ENCODE data around the gene ANKFN1. TPM values are rescaled to one million over a fixed set of nuclear protein-coding genes. Genes with fewer than 3 reads are reported as not detected.

ANKFN1 gene
- total and polyA plus RNA-seq, 2 donors from 2014 or later: 0.19 TPM; not detected in 1

- Histone ChIP-seq H3K4me1 (ENCODE audit: control insufficient read depth in 2 of 3, insufficient read depth in 2 of 3, low read depth in 1 of 3, low read length in 3 of 3) (no peaks in the 10 kb centered on the region), H3K36me3 (ENCODE audit: control insufficient read depth in 2 of 3, insufficient read depth in 3 of 3, low read length in 3 of 3) (no peaks in the 10 kb centered on the region), H3K4me3 (ENCODE audit: low read length in 3 of 3) (no peak overlapping the region), H3K27me3 (ENCODE audit: control insufficient read depth, insufficient read depth, low read length) (no peaks in the 10 kb centered on the region), H3K9ac (ENCODE audit: low read length in 3 of 3) (no peak overlapping the region), H3K27ac (ENCODE audit: low read depth in 2 of 2, low read length in 2 of 2) (no peak overlapping the region), H3K9me3 (ENCODE audit: control insufficient read depth in 2 of 3, insufficient read depth in 1 of 3, low read length in 3 of 3) (peaks cover 0 to 9% (median 7%) of the 10 kb centered on the region in 3 donors)
- DNase-seq: no peak
- intact Hi-C loops (cut with DNase I): no loop called here
- no peak for FAIRE-seq
- TF ChIP-seq CTCF (IDR thresholded peaks at IDR 0.05; ENCODE audit: borderline replicate concordance, extremely low read depth, insufficient read depth): no peak
Observed at GRCh38 chr17:56389356-56389755, 236.1 kb downstream of the ANKFN1 start.

GRCh38 chr17:56392321-56392720 lies 239.0 kb downstream of the ANKFN1 start:
- FAIRE-seq: no peak
- no peak overlapping the region for H3K4me3 ChIP-seq (ENCODE audit: low read length in 3 of 3)
- no peaks in the 10 kb centered on the region for H3K4me1 ChIP-seq (ENCODE audit: control insufficient read depth in 2 of 3, insufficient read depth in 2 of 3, low read depth in 1 of 3, low read length in 3 of 3)
- H3K9me3 ChIP-seq (ENCODE audit: control insufficient read depth in 2 of 3, insufficient read depth in 1 of 3, low read length in 3 of 3): peaks cover 0 to 9% (median 7%) of the 10 kb centered on the region in 3 donors
- H3K36me3 ChIP-seq (ENCODE audit: control insufficient read depth in 2 of 3, insufficient read depth in 3 of 3, low read length in 3 of 3): no peaks in the 10 kb centered on the region
- no peak overlapping the region for H3K27ac ChIP-seq (ENCODE audit: low read depth in 2 of 2, low read length in 2 of 2)
- intact Hi-C loops (cut with DNase I): no loop called here
- DNase-seq: no peak
- no peak for TF ChIP-seq CTCF (IDR thresholded peaks at IDR 0.05; ENCODE audit: borderline replicate concordance, extremely low read depth, insufficient read depth)
- no peaks in the 10 kb centered on the region for H3K27me3 ChIP-seq (ENCODE audit: control insufficient read depth, insufficient read depth, low read length)
- no peak overlapping the region for H3K9ac ChIP-seq (ENCODE audit: low read length in 3 of 3)

GRCh38 chr17:56393156-56393555 lies 239.9 kb downstream of the ANKFN1 start:
- intact Hi-C loops (cut with DNase I): no loop called here
- Histone ChIP-seq H3K9me3 (ENCODE audit: control insufficient read depth in 2 of 3, insufficient read depth in 1 of 3, low read length in 3 of 3) (peaks cover 0 to 9% (median 7%) of the 10 kb centered on the region in 3 donors), H3K36me3 (ENCODE audit: control insufficient read depth in 2 of 3, insufficient read depth in 3 of 3, low read length in 3 of 3) (no peaks in the 10 kb centered on the region), H3K4me3 (ENCODE audit: low read length in 3 of 3) (no peak overlapping the region), H3K4me1 (ENCODE audit: control insufficient read depth in 2 of 3, insufficient read depth in 2 of 3, low read depth in 1 of 3, low read length in 3 of 3) (no peaks in the 10 kb centered on the region), H3K27me3 (ENCODE audit: control insufficient read depth, insufficient read depth, low read length) (no peaks in the 10 kb centered on the region), H3K9ac (ENCODE audit: low read length in 3 of 3) (no peak overlapping the region), H3K27ac (ENCODE audit: low read depth in 2 of 2, low read length in 2 of 2) (no peak overlapping the region)
- FAIRE-seq (no peak), DNase-seq (peak in 1 of 5 donors; percentile 10)
- TF ChIP-seq CTCF (IDR thresholded peaks at IDR 0.05; ENCODE audit: borderline replicate concordance, extremely low read depth, insufficient read depth): no peak

GRCh38 chr17:56395787-56396186 lies 242.5 kb downstream of the ANKFN1 start:
- H3K4me1 ChIP-seq (ENCODE audit: control insufficient read depth in 2 of 3, insufficient read depth in 2 of 3, low read depth in 1 of 3, low read length in 3 of 3): no peaks in the 10 kb centered on the region
- intact Hi-C loops (cut with DNase I): no loop called here

More at GRCh38 chr17:56395787-56396186, 242.5 kb downstream of the ANKFN1 start:
- H3K27ac ChIP-seq (ENCODE audit: low read depth in 2 of 2, low read length in 2 of 2): no peak overlapping the region
- no peak for TF ChIP-seq CTCF (IDR thresholded peaks at IDR 0.05; ENCODE audit: borderline replicate concordance, extremely low read depth, insufficient read depth)
- FAIRE-seq (no peak), DNase-seq (no peak)
- no peak overlapping the region for H3K4me3 ChIP-seq (ENCODE audit: low read length in 3 of 3)
- no peak overlapping the region for H3K9ac ChIP-seq (ENCODE audit: low read length in 3 of 3)
- H3K9me3 ChIP-seq (ENCODE audit: control insufficient read depth in 2 of 3, insufficient read depth in 1 of 3, low read length in 3 of 3): no peaks in the 10 kb centered on the region
- H3K36me3 ChIP-seq (ENCODE audit: control insufficient read depth in 2 of 3, insufficient read depth in 3 of 3, low read length in 3 of 3): no peaks in the 10 kb centered on the region
- H3K27me3 ChIP-seq (ENCODE audit: control insufficient read depth, insufficient read depth, low read length): no peaks in the 10 kb centered on the region

Measured in kidney (tissue), 14 donors.